Liver (tissue), 9 donors: ENCODE data around the gene SPATS2L. TPM values are rescaled to one million over a fixed set of nuclear protein-coding genes. Genes with fewer than 3 reads are reported as not detected.

Source experiments
- DNase-seq: peaks from one replicate; pipeline ENCODE4 v3.0.0-alpha.2; 2017; ENCODE audit warnings: low spot score
- H3K27ac ChIP-seq, 2 donors: one replicate each; pipeline ENCODE4 v1.7.0; 2013; ENCODE audit warnings: inconsistent platforms in 2 of 2, low read length in 2 of 2, control low read depth in 1 of 2, low read depth in 1 of 2, mild to moderate bottlenecking in 1 of 2
- H3K27me3 ChIP-seq, 4 donors: one replicate each; pipeline versions ENCODE4 v1.6.1 to v1.7.0; 2013; ENCODE audit warnings: low read length in 3 of 4, inconsistent platforms in 1 of 4, mild to moderate bottlenecking in 1 of 4, moderate library complexity in 1 of 4; ENCODE audit not compliant: control insufficient read depth in 4 of 4, insufficient read depth in 4 of 4
- H3K36me3 ChIP-seq, 4 donors: one replicate each; pipeline versions ENCODE4 v1.6.1 to v1.7.0; 2013; ENCODE audit warnings: low read length in 3 of 4, mild to moderate bottlenecking in 3 of 4, low read depth in 1 of 4, moderate library complexity in 1 of 4; ENCODE audit not compliant: control insufficient read depth in 4 of 4, insufficient read depth in 3 of 4
- H3K4me1 ChIP-seq, 4 donors: one replicate each; pipeline versions ENCODE4 v1.6.1 to v1.7.0; 2013; ENCODE audit warnings: low read length in 3 of 4, mild to moderate bottlenecking in 3 of 4, moderate library complexity in 1 of 4; ENCODE audit not compliant: control insufficient read depth in 4 of 4, insufficient read depth in 4 of 4
- H3K4me3 ChIP-seq, 3 donors: one replicate each; pipeline versions ENCODE4 v1.6.1 to v1.7.0; 2013; ENCODE audit warnings: low read length in 3 of 3, control low read depth in 1 of 3, low read depth in 1 of 3, mild to moderate bottlenecking in 1 of 3
- H3K9ac ChIP-seq, 2 donors: one replicate each; pipeline ENCODE4 v1.7.0; 2013; ENCODE audit warnings: low read length in 2 of 2, mild to moderate bottlenecking in 2 of 2, moderate library complexity in 2 of 2, control low read depth in 1 of 2, low read depth in 1 of 2
- H3K9me3 ChIP-seq, 4 donors: one replicate each; pipeline versions ENCODE4 v1.6.1 to v1.7.0; 2013; ENCODE audit warnings: low read length in 3 of 4; ENCODE audit not compliant: control insufficient read depth in 4 of 4
- EGR1 ChIP-seq, 2 donors: IDR thresholded peaks; 2 replicates each; pipeline ENCODE4 v1.6.1; 2016 to 2018; ENCODE audit warnings: antibody characterized with exemption in 2 of 2, low read depth in 2 of 2
- FOXA2 ChIP-seq: IDR thresholded peaks from 2 replicates; pipeline ENCODE4 v1.6.1; 2016; ENCODE audit warnings: antibody characterized with exemption
- GABPA ChIP-seq, 2 donors: IDR thresholded peaks in 1 of 2; conservative IDR thresholded peaks in 1 of 2; 2 replicates each; pipeline ENCODE4 v1.6.1; 2016; ENCODE audit warnings: antibody characterized with exemption in 2 of 2, mild to moderate bottlenecking in 1 of 2, moderate library complexity in 1 of 2
- HNF4A ChIP-seq, 2 donors: conservative IDR thresholded peaks; 2 replicates each; pipeline ENCODE4 v1.6.1; 2016; ENCODE audit warnings: antibody characterized with exemption in 2 of 2, mild to moderate bottlenecking in 2 of 2
- HNF4G ChIP-seq: IDR thresholded peaks from 2 replicates; pipeline ENCODE4 v1.6.1; 2016; ENCODE audit warnings: antibody characterized with exemption
- JUND ChIP-seq, 2 donors: IDR thresholded peaks; 2 replicates each; pipeline ENCODE4 v1.6.1; 2016; ENCODE audit warnings: antibody characterized with exemption in 2 of 2
- NR2F2 ChIP-seq: IDR thresholded peaks from 2 replicates; pipeline ENCODE4 v1.6.1; 2016; ENCODE audit warnings: antibody characterized with exemption
- RAD21 ChIP-seq, 2 donors: IDR thresholded peaks; 2 replicates each; pipeline ENCODE4 v1.6.1; 2016; ENCODE audit warnings: antibody characterized with exemption in 2 of 2, mild to moderate bottlenecking in 2 of 2
- SP1 ChIP-seq: IDR thresholded peaks from 2 replicates; pipeline ENCODE4 v1.6.1; 2018; ENCODE audit warnings: antibody characterized with exemption, mild to moderate bottlenecking
- YY1 ChIP-seq: IDR thresholded peaks from 2 replicates; pipeline ENCODE4 v1.6.1; 2016; ENCODE audit warnings: antibody characterized with exemption, mild to moderate bottlenecking
- WGBS: extraction: QIAGEN DNeasy Blood & Tissue Kit; methylation state at CpG from one replicate; pipeline ENCODE4 v1.1.7; 2013; 5-methylcytosine and 5-hydroxymethylcytosine counted together
- polyA plus RNA-seq, 2 donors: library from polyadenylated mRNA; stranded (reverse) in 1 of 2; unstranded in 1 of 2; fragments of 200-250 nt in 1 of 2; fragments of >200 nt in 1 of 2; fragmentation: Nextera tagmentation in 1 of 2; extraction: Ambion mirVana in 1 of 2; gene quantifications; one replicate each; pipeline versions ENCODE4 v1.2.1 to v1.2.3, GENCODE V29; 2013 to 2015
- total RNA-seq, 2 donors: library from RNA; depleted of rRNA; stranded (reverse); fragments of >200 nt; gene quantifications; one replicate each; pipeline ENCODE4 v1.2.3, GENCODE V29; 2014
- TF ChIP-seq, protein P1 (sequence below): IDR thresholded peaks from 2 replicates; pipeline ENCODE4 v1.6.1; 2016; ENCODE audit warnings: antibody characterized with exemption
- TF ChIP-seq, protein P2 (sequence below): IDR thresholded peaks from 2 replicates; pipeline ENCODE4 v1.6.1; 2016; ENCODE audit warnings: antibody characterized with exemption
- TF ChIP-seq, protein P3 (sequence below): fragments of 150-350 bp; IDR thresholded peaks from 2 replicates; pipeline ENCODE4 v1.5.1; 2017; ENCODE audit warnings: improper control_type of control experiment, low read depth, low read length; ENCODE audit not compliant: missing input control
- TF ChIP-seq, protein P4 (sequence below): IDR thresholded peaks from 2 replicates; pipeline ENCODE4 v1.6.1; 2016; ENCODE audit warnings: antibody characterized with exemption
- TF ChIP-seq, protein P5 (sequence below): IDR thresholded peaks from 2 replicates; pipeline ENCODE4 v1.6.1; 2016; ENCODE audit warnings: antibody characterized with exemption, mild to moderate bottlenecking
- donor health status: healthy.
- donor health status: healthy.
- donor health status: healthy.
- donor health status: healthy.
- donor health status: healthy.

SPATS2L gene
- total and polyA plus RNA-seq, 4 donors, result 31.4 to 49.9 (median 42.4) TPM

DNA sequence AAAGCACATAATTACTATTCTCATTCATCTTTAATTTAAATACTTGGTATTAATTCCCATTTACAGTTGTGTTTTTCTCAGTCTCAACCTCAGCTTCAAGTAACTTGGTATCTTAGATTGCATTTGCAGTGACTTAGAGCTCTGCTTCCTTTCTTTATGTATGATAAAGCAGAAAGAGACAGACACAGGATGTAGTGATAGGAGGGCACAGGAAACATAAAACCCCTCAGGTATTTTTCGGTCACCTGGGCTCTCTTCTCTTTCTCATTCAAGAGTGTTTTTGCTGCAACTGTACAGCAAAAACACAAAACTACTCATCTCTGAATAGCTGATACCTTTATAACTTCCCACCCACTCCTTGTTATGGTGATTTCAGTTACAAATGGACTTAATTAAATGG lies 120.3 kb downstream of the SPATS2L start:
- DNase-seq, result no peak
- Histone ChIP-seq H3K27ac (no peak overlapping the region), H3K36me3 (peaks cover 4 to 37% (median 17%) of the 10 kb centered on the region in 4 donors), H3K27me3 (no peaks in the 10 kb centered on the region), H3K9me3 (no peaks in the 10 kb centered on the region), H3K4me1 (no peaks in the 10 kb centered on the region), H3K9ac (no peak overlapping the region), H3K4me3 (no peak overlapping the region)
- 77% methylated on average over 1 of the region's 1 CpG for WGBS
- TF ChIP-seq, protein P1, sequence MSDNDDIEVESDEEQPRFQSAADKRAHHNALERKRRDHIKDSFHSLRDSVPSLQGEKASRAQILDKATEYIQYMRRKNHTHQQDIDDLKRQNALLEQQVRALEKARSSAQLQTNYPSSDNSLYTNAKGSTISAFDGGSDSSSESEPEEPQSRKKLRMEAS, result no peak
- TF ChIP-seq HNF4A (conservative IDR thresholded peaks at IDR 0.05) (no peak), FOXA2 (no peak), RAD21 (IDR thresholded peaks at IDR 0.05) (no peak), SP1 (no peak), EGR1 (IDR thresholded peaks at IDR 0.05; ENCODE audit: low read depth in 2 of 2) (no peak), NR2F2 (no peak), YY1 (no peak), GABPA (IDR thresholded peaks at IDR 0.05 in 1 of 2, conservative IDR thresholded peaks at IDR 0.05 in 1 of 2) (no peak), HNF4G (no peak), JUND (IDR thresholded peaks at IDR 0.05) (no peak)
- TF ChIP-seq, protein P2, sequence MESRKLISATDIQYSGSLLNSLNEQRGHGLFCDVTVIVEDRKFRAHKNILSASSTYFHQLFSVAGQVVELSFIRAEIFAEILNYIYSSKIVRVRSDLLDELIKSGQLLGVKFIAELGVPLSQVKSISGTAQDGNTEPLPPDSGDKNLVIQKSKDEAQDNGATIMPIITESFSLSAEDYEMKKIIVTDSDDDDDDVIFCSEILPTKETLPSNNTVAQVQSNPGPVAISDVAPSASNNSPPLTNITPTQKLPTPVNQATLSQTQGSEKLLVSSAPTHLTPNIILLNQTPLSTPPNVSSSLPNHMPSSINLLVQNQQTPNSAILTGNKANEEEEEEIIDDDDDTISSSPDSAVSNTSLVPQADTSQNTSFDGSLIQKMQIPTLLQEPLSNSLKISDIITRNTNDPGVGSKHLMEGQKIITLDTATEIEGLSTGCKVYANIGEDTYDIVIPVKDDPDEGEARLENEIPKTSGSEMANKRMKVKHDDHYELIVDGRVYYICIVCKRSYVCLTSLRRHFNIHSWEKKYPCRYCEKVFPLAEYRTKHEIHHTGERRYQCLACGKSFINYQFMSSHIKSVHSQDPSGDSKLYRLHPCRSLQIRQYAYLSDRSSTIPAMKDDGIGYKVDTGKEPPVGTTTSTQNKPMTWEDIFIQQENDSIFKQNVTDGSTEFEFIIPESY, result no peak
- TF ChIP-seq, protein P3, sequence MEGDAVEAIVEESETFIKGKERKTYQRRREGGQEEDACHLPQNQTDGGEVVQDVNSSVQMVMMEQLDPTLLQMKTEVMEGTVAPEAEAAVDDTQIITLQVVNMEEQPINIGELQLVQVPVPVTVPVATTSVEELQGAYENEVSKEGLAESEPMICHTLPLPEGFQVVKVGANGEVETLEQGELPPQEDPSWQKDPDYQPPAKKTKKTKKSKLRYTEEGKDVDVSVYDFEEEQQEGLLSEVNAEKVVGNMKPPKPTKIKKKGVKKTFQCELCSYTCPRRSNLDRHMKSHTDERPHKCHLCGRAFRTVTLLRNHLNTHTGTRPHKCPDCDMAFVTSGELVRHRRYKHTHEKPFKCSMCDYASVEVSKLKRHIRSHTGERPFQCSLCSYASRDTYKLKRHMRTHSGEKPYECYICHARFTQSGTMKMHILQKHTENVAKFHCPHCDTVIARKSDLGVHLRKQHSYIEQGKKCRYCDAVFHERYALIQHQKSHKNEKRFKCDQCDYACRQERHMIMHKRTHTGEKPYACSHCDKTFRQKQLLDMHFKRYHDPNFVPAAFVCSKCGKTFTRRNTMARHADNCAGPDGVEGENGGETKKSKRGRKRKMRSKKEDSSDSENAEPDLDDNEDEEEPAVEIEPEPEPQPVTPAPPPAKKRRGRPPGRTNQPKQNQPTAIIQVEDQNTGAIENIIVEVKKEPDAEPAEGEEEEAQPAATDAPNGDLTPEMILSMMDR, result no peak
- TF ChIP-seq, protein P4, sequence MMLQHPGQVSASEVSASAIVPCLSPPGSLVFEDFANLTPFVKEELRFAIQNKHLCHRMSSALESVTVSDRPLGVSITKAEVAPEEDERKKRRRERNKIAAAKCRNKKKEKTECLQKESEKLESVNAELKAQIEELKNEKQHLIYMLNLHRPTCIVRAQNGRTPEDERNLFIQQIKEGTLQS, result no peak
- TF ChIP-seq, protein P5, sequence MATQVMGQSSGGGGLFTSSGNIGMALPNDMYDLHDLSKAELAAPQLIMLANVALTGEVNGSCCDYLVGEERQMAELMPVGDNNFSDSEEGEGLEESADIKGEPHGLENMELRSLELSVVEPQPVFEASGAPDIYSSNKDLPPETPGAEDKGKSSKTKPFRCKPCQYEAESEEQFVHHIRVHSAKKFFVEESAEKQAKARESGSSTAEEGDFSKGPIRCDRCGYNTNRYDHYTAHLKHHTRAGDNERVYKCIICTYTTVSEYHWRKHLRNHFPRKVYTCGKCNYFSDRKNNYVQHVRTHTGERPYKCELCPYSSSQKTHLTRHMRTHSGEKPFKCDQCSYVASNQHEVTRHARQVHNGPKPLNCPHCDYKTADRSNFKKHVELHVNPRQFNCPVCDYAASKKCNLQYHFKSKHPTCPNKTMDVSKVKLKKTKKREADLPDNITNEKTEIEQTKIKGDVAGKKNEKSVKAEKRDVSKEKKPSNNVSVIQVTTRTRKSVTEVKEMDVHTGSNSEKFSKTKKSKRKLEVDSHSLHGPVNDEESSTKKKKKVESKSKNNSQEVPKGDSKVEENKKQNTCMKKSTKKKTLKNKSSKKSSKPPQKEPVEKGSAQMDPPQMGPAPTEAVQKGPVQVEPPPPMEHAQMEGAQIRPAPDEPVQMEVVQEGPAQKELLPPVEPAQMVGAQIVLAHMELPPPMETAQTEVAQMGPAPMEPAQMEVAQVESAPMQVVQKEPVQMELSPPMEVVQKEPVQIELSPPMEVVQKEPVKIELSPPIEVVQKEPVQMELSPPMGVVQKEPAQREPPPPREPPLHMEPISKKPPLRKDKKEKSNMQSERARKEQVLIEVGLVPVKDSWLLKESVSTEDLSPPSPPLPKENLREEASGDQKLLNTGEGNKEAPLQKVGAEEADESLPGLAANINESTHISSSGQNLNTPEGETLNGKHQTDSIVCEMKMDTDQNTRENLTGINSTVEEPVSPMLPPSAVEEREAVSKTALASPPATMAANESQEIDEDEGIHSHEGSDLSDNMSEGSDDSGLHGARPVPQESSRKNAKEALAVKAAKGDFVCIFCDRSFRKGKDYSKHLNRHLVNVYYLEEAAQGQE, result no peak
